ENCODE measurements around the gene OTUD5.
A peak's percentile ranks its signal among the peaks of the same experiment; 100 is the strongest.

The OTUD5 gene

DNA sequence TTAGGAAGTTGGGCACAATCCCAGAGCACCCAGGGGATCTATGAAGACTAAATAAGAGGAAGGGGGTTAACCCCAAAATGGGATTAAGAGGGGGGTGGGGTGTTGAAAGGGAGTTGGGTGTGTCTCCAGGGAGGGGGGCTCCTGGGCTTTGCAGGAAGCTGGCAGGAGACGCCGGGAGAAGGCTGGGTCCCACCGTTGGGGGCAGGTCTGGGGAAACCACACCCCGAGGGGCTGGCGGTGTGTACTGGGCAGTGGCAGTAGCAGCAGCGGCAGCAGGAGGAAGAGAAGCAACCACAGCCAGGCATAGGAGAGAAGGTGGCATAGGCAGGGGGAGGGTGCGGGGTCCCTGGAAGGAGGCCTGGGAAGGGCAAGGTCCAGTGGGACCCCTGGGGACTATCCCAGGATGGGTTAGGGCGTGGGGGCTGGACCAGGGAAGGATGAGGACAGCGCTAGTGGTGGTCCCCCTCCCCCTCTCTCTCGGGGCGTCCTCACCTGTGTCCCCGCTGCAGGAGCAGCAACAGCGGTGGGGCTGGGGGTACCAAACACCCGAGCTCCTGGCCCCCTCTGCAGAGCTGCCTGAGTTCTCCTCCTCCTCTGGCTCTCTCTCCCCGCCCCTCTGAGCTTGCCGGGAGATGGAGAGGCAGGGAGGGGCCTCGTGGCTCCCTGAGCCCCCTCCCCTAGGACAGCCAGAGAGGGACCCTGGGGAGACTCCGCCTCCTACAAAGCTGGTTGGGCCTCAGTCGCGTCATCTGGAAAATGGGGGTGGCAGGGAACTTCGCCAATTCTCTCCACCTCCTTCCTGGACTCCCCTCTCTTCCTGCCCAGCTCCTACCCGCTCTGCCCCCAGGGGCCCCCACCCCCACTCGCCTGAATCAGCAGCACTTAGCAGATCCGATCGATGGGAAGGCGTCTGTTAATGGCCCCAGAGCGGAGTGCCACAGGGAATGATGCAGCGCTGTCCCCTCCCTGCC, 14.1 kb upstream of the OTUD5 start, which contains the start of gene KCND1:
TSS of gene KCND1 (minus strand) at position 596 of the 971 bp plus-strand sequence. CDS start 1,573 bp downstream, outside the sequence.
- DNase-seq: no peak

DNA sequence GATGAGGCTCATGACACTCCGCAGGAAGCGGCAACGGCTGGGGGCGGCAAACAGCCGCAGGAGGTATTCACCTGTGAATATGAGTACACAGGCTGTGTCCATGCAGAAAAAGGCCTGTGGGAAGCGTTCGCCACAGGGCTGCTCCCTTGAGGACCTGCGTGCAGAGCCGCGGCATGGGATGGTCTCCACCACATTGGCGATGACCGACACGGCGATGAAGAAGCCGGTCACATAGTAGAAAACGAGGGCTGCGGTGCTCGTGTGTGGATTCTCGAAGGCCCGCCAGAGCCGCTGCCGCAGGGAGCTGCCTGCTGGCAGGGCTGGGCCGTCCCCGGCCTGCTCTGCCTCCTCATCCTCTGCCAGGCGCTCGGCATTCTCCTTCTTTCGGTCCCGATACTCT, 12.1 kb upstream of the OTUD5 start:
- no peak for DNase-seq

DNA sequence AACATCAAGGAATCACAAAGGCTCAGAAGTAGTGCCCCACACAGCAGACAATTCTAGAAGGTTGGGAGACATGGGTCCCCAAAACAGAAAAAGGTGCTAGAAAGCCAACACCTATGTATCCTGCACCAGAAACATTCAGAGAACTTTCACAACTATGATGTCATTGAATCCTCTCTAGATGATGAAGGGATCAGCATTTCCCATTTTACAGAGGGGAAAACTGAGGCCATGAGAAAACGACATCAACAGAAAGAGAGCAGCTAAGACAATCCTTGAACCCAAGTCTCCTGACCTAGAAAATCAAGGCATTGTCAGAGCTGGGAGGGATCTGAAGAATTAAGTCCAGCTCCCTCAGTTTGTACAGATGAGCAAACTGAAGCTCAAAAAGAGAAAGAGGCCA, 11.0 kb upstream of the OTUD5 start:
- DNase-seq: no peak

DNA sequence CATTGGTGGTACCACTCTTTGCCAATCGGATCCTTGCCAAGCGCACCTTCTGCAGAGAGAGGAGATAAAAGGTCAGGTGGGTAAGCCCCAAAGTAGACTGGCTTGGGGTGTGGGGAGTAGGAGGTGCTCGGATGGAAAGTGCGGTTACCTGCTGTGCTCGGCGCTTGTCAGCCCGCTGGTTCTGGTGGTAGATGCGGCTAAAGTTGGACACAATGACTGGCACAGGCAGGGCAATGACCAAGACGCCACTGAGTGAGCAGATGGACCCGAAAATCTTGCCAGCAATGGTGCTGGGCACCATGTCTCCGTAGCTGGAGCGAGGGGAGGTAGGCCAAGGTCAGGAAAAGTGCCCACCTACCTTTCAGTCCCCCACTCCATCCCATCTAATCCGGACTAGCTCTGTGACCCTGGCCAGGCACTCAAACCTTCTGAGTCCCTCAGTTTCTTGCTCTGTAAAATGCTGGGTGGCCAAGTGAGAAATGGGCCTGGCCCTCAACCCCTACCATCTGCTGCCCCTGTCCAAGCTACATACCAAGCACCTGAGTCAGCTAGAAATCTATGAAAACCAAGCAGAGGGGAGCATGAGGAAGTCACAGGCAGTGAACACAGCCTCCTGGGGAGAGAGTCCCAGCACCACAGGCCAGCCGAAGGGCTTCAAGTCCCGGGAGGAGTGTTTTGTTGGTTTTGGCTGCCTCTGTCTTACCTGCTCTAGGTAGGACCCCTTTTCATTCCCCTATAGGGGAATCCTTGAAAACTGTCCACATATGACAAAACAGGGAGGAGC, 9.6 kb upstream of the OTUD5 start:
- no peak for DNase-seq

DNA sequence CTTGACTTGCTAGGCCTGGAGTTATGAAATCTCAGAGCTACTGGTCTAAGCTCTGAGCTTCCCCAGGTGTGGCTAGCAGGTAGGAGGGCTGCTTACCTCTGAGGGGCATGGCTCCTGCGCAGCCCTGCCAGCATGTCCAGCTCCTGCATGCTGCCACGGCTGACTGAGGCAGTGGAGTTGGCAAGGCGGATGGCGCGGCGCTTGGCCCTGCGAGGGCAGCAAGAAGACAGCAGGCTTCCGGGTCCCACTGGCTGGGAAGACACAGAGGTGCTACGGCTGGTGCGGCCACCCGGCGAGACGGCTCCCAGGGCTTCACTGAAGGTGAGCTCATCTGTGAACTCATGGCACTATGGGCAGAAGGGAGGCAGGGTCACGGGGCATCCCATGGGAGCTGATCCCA, 8.6 kb upstream of the OTUD5 start:
- DNase-seq: no peak

DNA sequence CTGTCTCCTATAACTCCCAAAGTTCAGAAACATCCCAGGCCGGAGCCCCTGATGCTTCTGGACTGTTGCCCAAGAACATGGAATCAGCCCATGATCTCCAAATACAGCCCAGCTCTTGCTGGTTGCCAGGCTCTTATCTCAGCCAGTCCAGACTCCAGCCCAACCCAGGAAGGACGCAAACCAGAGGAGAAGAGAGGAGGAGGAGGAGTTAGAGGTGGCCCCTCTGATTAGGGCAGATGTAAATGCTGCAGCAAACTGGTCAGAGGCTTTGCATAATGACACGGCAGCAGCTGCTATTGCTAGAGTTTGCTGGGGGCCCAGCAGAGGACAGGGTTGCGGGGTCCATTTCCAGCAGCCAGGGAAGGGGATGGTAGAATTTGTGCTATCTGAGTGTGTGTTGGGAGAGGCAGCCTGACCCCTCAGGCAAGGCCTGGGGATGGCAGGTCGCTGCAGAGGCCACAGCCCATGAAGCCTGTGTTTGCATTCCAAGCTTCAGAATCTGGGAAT, 4.2 kb upstream of the OTUD5 start:
- no peak for DNase-seq

DNA sequence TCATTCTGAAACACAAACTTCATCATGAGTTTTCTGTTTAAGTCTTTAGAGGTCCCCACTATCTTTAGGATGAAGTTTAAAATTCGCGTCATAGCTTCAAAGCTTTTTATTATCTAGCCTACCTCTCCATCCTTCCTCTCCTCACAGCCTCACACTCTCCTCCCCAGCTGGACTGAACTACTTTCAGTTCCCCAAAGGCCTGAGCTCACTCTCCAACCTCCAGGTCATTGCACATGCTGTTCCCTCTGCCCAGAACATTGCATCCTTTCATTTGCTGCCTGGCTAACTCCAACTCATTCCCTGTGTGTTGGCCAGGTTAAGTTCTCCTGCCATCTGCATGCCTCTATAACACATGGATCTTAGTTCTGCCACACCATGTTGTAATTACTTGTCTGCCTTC, 2.9 kb upstream of the OTUD5 start:
- no peak for DNase-seq

DNA sequence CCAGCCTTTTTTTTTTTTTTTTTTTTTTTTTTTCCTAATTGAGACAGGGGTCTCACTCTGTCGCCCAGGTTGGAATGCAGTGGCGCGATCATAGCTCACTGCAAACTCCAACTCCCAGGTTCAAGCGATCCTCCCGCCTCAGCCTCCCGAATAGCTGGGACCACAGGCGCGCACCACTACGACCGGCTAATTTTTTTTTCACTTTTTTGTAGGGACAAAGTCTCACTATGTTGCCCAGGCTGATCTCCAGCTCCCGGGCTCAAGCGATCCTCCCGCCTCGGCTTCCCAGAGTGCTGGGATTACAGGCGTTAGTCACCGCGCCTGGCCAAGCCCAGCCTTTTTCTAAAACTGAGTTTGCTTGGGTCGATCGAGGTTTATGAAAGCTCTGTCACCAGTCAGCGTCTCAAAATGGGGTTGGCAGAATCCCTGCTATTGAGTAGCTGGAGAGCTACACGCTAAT, 1.3 kb upstream of the OTUD5 start:
- no peak for DNase-seq

DNA sequence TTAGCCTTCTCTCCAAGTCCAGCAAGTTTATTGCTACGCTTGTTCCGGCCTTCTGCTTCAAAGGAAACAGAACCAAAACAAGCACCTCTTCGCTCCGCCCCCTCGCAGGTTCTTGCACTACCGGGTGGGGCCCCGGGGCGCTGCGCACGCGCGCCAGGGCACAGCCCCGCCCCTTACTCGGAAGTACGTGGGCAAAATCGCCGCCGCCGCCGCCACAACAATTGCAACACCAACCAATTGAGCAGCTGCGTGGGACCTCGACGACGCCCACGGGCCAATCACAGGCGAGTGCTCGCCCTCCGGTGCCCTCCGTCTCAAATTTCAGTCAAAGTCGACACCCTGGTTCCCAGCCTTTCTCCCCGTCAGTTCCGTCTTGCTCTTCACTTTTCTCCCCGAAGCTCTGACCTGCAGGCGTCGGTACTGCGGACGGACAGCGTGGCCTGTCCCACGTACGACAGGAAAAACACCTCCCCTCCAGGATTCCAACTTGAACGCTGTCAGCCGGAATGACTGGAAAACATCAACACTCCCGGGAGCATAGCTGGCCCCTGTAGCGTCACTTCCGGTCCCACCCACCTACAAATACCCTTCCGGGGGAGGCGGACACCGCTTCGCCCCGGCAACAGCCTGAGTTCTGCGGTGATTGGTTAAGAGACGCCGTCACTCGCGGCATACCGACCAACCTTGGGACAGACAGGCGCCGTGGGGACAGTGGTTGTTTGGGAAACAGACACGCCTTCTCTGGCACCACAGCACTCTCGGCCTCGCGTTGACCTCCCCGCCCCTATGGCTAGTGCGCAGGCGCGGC, 624 bp upstream of the OTUD5 start:
- peak; percentile 88 for DNase-seq

DNA sequence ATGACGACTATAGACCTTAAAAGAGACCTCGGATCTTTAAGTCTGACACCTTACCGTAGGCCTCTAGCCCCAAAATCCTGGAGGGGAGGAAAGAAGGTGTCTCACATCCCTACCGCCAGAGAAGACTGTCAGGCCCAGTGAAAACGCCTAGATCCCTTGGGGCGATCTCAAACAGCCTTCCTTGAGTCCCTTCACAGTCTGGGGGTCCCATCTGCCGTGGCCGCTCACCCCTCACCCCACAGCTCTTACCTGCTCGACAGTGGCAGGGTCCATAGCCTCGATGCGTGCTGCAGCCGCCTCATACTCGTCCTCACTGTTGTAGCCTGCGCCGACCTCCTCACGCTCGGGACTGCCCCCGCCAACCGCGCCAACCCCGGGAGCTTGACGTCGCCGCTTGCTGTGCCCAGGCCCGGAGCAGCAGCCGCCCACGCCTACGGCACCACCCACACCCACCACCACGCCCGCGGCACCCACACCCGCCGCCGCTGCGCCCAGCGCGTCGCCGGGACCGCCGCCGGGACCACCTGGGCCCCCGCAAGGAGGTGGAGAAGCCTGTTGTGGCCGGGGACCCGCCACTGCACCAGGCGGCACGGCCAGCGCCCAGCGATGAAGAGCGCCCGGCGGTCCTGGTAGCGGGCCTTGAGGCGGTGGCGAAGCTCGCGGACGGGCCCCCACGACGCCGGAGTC, 536 bp downstream of the OTUD5 start:
- DNase-seq: peak; percentile 50

DNA sequence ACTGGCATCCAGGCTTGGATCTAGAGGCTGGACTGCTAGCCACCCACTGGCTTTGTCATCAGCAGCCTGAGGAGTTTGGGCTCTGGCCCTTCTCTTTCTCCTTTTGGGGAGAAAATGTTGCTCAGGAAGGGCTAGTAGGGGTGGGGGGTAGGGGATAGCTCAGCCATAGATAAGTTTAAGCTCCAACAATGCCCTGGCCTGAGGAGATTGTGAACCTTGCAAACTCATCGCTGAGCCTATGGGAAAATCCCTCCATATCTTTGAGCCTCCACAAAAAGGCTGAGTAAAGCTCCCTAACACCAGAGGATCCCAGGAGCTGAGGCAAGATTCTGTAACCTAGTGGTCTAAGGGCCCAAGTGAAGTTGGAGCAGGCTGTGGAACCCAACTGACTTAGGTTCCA, 8.8 kb downstream of the OTUD5 start:
- no peak for DNase-seq

DNA sequence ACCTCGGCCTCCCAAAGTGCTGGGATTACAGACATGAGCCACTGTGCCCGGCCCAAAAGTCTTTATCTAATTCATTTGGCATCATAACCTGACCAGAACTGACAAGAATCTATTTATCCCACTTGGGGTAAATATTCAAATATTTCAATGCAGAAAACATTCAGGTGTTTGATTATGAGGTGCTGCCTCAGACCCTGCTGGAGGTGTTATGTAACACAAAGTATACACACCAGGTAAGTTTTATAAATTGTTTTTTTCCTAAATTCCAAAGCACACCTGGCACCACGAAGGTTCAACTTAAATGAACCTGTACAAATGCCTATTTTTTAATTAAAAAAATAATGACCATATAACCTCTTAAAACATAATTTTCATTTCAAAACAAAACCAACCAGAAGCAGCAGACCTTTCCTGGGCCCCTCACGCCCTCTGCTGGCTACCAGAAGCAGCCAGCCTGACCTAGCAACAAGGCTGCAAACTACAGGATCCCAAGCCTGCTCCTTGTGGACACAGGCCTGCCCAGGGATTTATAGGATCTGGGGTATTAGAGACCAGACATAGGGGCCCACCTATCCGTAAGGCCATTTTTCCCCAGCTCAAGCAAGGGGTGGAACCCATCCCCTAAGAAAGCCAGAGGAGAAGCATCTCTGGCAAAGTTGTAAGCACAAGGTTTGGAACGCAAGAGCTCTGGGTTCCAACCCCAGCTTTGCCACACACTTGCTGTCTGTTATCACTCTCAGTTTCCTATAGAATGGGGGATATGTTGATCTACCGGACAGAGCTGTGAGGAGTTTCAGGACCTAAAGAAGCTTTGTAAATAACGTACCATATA, 11.7 kb downstream of the OTUD5 start:
- DNase-seq: peak; percentile 57

DNA sequence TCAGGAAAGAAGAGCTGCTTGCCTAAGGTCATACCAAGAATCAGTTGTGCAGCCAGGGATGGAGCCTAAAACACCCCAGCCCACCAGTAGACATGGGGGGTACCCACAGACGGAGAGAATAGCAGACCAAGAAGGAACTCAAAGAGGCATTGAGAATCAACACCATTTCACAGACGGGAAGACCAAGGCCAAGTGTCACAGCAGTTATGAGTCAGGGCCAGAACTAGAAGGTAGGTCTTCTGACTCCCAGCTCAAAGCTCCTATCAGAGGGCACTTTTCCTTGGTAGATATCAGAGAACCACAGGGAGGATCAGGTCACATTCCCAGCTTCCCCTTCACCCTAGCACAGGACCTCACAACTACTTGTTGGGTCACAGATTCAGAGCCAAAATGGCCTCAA, 14.5 kb downstream of the OTUD5 start:
- DNase-seq: no peak

DNA sequence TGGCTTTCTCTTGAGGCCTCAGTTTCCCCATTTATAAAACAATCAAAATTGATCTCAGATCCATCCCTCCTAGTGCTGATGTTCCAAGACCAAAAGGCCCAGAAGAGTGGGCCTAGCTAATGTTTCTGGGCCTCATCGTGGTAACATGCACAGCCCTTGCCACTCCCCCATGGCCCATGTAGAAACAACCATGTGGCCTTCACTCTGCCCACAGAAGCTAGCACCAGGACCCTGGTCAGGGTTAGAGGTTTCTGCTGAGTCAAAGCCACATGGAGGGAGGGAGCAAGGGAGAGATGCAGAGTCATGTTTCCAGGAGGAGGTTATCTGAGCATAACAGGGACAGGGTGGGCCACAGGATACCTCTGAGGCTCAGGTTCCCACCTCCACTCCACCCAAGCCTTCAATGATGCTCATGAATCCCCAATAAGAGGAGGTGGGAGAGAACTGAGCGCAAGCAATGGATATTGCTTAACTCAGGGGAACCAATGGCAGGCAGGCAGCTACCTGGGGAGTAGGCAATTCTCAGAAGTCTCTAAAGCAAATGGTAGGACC, 16.9 kb downstream of the OTUD5 start:
- no peak for DNase-seq

DNA sequence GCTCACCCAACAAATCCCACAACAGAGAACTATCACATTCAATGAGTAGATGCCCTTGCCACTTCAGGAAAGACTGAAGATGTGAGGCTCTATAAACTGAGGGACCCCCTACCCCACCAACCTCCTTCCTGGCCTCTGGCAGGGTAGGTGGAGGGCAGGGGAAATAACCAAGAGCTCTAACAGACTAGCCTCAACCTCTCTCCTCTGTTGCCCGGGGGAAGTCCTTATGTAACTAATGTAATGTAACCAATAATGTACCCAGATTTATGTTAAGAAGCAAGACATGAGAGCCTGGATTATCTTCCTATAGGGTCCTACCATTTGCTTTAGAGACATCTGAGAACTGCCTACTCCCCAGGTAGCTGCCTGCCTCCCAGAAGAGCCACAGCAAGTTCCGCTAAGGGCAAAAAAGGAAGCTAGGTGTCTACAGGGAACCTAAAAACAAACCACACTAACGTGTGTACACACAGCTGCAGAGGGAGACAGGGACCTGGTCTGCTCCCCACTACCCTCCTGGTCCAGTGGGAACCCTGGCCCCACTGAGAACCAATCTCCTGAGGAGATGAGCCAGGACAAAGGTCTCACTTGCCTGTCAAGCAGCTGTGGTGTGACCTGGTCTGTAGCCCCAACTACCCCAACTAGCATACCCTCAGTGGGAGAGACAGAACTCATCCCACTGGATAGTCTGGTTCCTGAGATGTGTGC, 17.7 kb downstream of the OTUD5 start:
- DNase-seq: no peak

DNA sequence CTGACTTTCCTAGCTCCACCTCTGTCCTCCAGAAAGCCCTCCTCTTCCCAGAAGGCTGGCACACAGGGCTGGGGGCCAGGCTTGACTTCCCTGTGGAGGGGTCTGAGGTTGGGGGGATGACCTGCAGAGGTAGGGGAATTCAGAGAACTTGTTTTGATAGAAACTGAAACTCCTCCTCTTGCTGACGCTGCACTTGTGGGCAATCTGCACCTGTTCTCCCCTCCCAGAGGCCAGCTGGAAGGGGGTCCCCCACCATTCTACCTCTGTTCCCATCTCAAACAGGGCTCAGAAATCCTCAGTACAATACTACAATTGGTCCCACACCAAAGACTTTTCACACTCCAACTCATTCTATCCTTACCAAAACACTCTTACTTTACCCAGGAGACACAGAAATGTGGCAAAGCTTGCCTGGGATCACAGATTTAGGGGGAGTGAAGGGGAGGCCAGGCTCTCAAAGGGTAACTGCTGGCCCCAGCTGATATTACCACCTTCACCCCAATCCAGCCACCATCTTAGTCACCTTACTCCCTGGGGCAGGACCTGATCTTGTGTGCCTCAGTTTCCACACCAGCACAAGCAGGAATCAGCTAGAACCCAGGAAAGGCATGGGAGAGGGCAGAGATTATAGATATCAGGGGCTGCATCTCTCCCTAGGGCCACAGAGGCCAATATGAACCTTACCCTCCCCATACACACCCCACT, 18.5 kb downstream of the OTUD5 start:
- DNase-seq: peak; percentile 62

DNA sequence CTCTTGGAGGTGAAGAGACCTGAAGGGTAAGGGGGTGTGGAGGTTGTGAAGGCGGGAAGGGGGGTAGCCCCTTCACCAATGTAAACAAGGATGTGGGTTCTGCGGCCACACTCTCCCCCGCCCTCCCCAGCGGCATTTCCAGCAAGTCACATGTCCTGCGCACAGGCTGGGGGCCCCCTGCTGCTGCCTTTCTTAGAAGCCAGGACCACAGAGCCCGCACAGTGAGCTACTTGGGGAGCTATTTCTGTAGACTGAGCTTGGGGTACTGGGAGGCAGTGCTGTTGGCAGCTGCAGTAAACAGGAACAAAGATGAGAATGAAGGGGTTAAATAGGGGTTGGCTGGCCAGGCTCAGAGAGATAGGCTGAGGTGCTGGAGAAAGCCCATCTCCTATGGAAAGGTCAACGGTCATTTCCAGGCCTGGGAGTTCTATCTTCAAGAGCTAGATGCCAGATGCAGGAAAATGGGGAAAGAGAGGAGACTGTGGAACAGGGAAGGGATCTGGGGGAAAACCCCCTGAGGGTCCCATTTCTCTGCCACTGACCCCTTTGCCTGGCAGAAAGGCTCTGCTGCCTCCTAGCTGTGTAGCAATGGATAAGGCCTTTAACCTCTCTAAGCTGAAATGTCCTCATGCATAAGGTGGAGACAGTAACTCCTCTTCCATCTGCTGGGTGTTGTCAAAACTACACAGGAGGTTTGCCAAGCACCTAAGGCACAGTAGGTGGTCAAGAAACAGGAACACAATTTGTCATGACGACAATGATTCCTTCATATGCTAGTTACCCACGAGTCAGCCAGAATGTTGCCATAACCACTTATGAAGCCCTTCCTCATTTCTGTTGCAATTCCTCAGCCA, 20.1 kb downstream of the OTUD5 start:
- DNase-seq: peak; percentile 80

DNA sequence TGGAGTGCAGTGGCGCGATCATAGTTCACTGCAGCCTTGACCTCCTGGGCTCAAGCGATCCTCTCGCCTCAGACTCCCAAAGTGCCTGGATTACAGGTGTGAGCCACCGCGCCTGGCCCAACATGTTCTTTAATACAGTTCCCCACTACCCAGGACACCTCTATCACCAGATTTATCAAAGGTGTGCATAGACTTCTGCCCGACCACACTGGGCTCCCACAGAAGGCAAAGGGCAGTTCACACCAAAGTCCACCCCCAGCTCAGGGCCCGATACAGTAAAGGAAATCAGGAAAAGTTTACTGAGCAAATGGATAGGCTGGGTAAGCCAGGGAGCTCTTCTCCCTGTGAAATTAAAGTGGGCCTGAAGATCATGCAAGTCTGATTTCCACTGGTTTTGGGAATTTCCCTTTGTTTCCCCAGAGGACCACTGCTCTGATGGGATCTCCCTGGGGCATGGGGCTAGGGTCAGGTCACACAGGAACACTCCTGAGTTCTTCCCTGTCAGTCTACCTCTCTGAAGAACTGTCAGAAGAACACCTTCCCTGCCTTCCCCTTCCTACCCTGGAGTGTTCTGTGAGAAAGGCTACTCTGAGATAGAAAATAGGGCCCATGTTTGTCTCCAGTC, 20.9 kb downstream of the OTUD5 start:
- DNase-seq: no peak
